ENCODE measurements around the gene ARF6.

The ARF6 gene

GRCh38 chr14:49907186-49907585 is 14.3 kb downstream of the ARF6 start:
- no peak for DNase-seq (ENCODE audit: extremely low read depth, insufficient read length)
- Histone ChIP-seq H3K36me3 (ENCODE audit: control insufficient read depth, insufficient read depth, low read length) (no peaks in the 10 kb centered on the region), H3K27me3 (replicated peaks; ENCODE audit: control insufficient read depth, insufficient read depth, low read length) (no peaks in the 10 kb centered on the region), H3K4me3 (replicated peaks; ENCODE audit: low read depth, low read length) (no peak overlapping the region)
- TF ChIP-seq, protein P1, sequence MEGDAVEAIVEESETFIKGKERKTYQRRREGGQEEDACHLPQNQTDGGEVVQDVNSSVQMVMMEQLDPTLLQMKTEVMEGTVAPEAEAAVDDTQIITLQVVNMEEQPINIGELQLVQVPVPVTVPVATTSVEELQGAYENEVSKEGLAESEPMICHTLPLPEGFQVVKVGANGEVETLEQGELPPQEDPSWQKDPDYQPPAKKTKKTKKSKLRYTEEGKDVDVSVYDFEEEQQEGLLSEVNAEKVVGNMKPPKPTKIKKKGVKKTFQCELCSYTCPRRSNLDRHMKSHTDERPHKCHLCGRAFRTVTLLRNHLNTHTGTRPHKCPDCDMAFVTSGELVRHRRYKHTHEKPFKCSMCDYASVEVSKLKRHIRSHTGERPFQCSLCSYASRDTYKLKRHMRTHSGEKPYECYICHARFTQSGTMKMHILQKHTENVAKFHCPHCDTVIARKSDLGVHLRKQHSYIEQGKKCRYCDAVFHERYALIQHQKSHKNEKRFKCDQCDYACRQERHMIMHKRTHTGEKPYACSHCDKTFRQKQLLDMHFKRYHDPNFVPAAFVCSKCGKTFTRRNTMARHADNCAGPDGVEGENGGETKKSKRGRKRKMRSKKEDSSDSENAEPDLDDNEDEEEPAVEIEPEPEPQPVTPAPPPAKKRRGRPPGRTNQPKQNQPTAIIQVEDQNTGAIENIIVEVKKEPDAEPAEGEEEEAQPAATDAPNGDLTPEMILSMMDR (IDR thresholded peaks at IDR 0.05; ENCODE audit: insufficient read depth, low read length, poor library complexity, severe bottlenecking): no peak

- TF ChIP-seq, protein P1 (IDR thresholded peaks at IDR 0.05; ENCODE audit: insufficient read depth, low read length, poor library complexity, severe bottlenecking): no peak
- Histone ChIP-seq H3K4me3 (replicated peaks; ENCODE audit: low read depth, low read length) (no peak overlapping the region), H3K36me3 (ENCODE audit: control insufficient read depth, insufficient read depth, low read length) (no peaks in the 10 kb centered on the region), H3K27me3 (replicated peaks; ENCODE audit: control insufficient read depth, insufficient read depth, low read length) (no peaks in the 10 kb centered on the region)
- no peak for DNase-seq (ENCODE audit: extremely low read depth, insufficient read length)
These were observed 15.5 kb downstream of the ARF6 start for GRCh38 chr14:49908433-49908782.

GRCh38 chr14:49909016-49909415 is 16.1 kb downstream of the ARF6 start:
- no peak overlapping the region for H3K4me3 ChIP-seq (replicated peaks; ENCODE audit: low read depth, low read length)
- TF ChIP-seq, protein P1 (IDR thresholded peaks at IDR 0.05; ENCODE audit: insufficient read depth, low read length, poor library complexity, severe bottlenecking): no peak
- no peak for DNase-seq (ENCODE audit: extremely low read depth, insufficient read length)
- H3K27me3 ChIP-seq (replicated peaks; ENCODE audit: control insufficient read depth, insufficient read depth, low read length): no peaks in the 10 kb centered on the region
- no peaks in the 10 kb centered on the region for H3K36me3 ChIP-seq (ENCODE audit: control insufficient read depth, insufficient read depth, low read length)

GRCh38 chr14:49915085-49915484 is 22.2 kb downstream of the ARF6 start:
- H3K27me3 ChIP-seq (replicated peaks; ENCODE audit: control insufficient read depth, insufficient read depth, low read length): no peaks in the 10 kb centered on the region
- H3K4me3 ChIP-seq (replicated peaks; ENCODE audit: low read depth, low read length): no peak overlapping the region
- no peaks in the 10 kb centered on the region for H3K36me3 ChIP-seq (ENCODE audit: control insufficient read depth, insufficient read depth, low read length)
- TF ChIP-seq, protein P1 (IDR thresholded peaks at IDR 0.05; ENCODE audit: insufficient read depth, low read length, poor library complexity, severe bottlenecking): no peak
- no peak for DNase-seq (ENCODE audit: extremely low read depth, insufficient read length)

GRCh38 chr14:49918706-49919105 is 25.8 kb downstream of the ARF6 start:
- Histone ChIP-seq H3K36me3 (ENCODE audit: control insufficient read depth, insufficient read depth, low read length) (no peaks in the 10 kb centered on the region), H3K4me3 (replicated peaks; ENCODE audit: low read depth, low read length) (no peak overlapping the region), H3K27me3 (replicated peaks; ENCODE audit: control insufficient read depth, insufficient read depth, low read length) (no peaks in the 10 kb centered on the region)
- no peak for DNase-seq (ENCODE audit: extremely low read depth, insufficient read length)
- TF ChIP-seq, protein P1 (IDR thresholded peaks at IDR 0.05; ENCODE audit: insufficient read depth, low read length, poor library complexity, severe bottlenecking): no peak
